Measurements from ENCODE around the gene LDLRAD4. TPM values are rescaled to one million over a fixed set of nuclear protein-coding genes. Genes with fewer than 3 reads are reported as not detected.
A peak's percentile ranks its signal among the peaks of the same experiment; 100 is the strongest.

The LDLRAD4 gene
- total RNA-seq, 1 donor = under 0.01 TPM

DNA sequence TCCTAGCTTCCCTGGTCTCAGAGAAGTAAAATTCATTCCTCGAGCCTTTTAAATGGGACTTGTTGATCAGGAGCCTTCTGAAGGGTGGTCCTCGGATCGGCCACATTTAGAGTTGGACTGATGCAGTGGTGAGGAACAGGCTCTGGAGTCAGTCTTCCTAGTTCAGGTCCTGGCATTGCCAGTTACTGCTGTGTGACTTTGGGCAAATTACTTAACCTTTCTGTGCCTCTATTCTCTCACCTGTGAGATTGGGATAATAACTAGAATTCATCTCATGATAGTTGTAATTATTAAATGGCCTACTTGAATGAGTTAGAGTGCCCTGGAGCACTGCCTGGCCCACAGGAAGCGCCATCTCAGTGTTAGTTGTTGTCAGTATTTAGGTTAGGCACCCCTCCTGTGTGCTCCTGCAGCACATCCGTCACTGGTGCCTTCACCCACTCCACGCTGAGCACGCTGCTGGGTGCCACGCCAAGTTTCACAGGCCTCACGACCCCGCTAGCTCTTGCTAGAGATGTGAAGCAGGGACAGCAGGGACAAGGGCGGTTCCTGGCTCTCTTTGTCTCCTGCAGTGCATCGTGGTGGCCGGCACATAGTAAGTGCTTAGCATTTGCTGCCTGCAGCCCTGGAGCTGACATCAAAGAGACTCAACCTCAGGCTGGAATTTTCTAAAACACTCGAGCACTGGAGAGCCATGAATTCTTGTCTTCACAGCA lies 384.9 kb downstream of the LDLRAD4 start:
- no peak overlapping the region for H2AFZ ChIP-seq (ENCODE audit: low read length)
- H3K79me2 ChIP-seq (ENCODE audit: insufficient read depth, low read length) = no peaks in the 10 kb centered on the region
- no peak overlapping the region for H3K4me3 ChIP-seq (ENCODE audit: insufficient read depth, low read length)
- H3K4me1 ChIP-seq (ENCODE audit: insufficient read depth, low read length) = no peaks in the 10 kb centered on the region
- TF ChIP-seq, protein P1, sequence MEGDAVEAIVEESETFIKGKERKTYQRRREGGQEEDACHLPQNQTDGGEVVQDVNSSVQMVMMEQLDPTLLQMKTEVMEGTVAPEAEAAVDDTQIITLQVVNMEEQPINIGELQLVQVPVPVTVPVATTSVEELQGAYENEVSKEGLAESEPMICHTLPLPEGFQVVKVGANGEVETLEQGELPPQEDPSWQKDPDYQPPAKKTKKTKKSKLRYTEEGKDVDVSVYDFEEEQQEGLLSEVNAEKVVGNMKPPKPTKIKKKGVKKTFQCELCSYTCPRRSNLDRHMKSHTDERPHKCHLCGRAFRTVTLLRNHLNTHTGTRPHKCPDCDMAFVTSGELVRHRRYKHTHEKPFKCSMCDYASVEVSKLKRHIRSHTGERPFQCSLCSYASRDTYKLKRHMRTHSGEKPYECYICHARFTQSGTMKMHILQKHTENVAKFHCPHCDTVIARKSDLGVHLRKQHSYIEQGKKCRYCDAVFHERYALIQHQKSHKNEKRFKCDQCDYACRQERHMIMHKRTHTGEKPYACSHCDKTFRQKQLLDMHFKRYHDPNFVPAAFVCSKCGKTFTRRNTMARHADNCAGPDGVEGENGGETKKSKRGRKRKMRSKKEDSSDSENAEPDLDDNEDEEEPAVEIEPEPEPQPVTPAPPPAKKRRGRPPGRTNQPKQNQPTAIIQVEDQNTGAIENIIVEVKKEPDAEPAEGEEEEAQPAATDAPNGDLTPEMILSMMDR (IDR thresholded peaks at IDR 0.05; ENCODE audit: extremely low read depth, low read depth, low read length) = no peak
- DNase-seq (ENCODE audit: insufficient read length, low spot score, missing footprints) = no peak
- no peaks in the 10 kb centered on the region for H4K20me1 ChIP-seq (ENCODE audit: insufficient read depth, low read length)
- H3K36me3 ChIP-seq (ENCODE audit: insufficient read depth, low read length) = no peaks in the 10 kb centered on the region
- no peak overlapping the region for H3K27ac ChIP-seq (ENCODE audit: low read depth, low read length)
- no peaks in the 10 kb centered on the region for H3K27me3 ChIP-seq (ENCODE audit: insufficient read depth, low read length)
- H3K4me2 ChIP-seq (ENCODE audit: insufficient read depth, low read length) = no peak overlapping the region
- H3K9me3 ChIP-seq (ENCODE audit: low read depth, low read length) = no peaks in the 10 kb centered on the region

DNA sequence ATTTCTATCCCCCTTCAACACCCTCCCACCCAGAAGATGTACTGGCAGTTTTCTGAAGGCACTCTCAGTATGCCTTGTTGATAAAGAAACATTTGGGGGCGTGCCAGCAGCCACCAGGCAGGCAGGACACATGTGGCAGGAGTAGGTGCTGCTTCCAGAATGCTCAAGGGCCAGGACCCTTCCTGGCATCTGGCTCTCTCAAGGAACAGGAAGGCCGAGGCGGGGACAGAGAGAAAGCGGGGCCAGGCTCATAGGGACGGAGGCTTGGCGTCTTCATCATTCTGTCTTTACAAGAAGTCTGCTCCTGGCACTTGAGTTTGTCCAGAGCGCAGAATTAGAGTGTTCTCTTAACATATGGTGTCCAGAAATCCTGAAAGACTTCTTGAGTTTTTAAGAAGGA lies 386.2 kb downstream of the LDLRAD4 start:
- TF ChIP-seq, protein P1 (IDR thresholded peaks at IDR 0.05; ENCODE audit: extremely low read depth, low read depth, low read length) = no peak
- H3K27me3 ChIP-seq (ENCODE audit: insufficient read depth, low read length) = no peaks in the 10 kb centered on the region
- no peaks in the 10 kb centered on the region for H4K20me1 ChIP-seq (ENCODE audit: insufficient read depth, low read length)
- H3K27ac ChIP-seq (ENCODE audit: low read depth, low read length) = no peak overlapping the region
- H3K79me2 ChIP-seq (ENCODE audit: insufficient read depth, low read length) = no peaks in the 10 kb centered on the region
- H3K4me3 ChIP-seq (ENCODE audit: insufficient read depth, low read length) = no peak overlapping the region
- H3K4me2 ChIP-seq (ENCODE audit: insufficient read depth, low read length) = no peak overlapping the region
- no peaks in the 10 kb centered on the region for H3K36me3 ChIP-seq (ENCODE audit: insufficient read depth, low read length)
- H3K4me1 ChIP-seq (ENCODE audit: insufficient read depth, low read length) = no peaks in the 10 kb centered on the region
- no peak for DNase-seq (ENCODE audit: insufficient read length, low spot score, missing footprints)
- H3K9me3 ChIP-seq (ENCODE audit: low read depth, low read length) = no peaks in the 10 kb centered on the region
- H2AFZ ChIP-seq (ENCODE audit: low read length) = no peak overlapping the region

DNA sequence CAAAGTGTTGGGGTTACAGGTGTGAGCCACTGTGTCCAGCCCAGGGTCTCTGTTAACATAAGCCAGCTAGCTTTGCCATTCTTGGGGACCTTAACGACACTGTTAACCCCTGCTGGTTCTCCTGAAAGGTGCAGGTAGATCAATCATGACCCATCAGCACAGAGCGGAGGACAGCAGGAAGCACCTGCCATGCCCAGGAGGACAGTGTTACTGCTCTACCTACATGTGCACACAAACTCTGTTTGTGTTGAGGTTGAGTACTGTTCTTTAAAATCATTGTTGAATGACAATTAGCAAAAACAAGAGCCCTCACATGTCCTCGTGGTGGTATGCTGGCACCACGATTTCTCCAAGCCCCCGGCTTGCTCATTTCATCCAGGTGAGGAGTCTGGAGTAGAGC lies 386.9 kb downstream of the LDLRAD4 start:
- peak; percentile 43 for DNase-seq (ENCODE audit: insufficient read length, low spot score, missing footprints)
- H2AFZ ChIP-seq (ENCODE audit: low read length) = no peak overlapping the region
- H3K4me2 ChIP-seq (ENCODE audit: insufficient read depth, low read length) = no peak overlapping the region
- H4K20me1 ChIP-seq (ENCODE audit: insufficient read depth, low read length) = no peaks in the 10 kb centered on the region
- no peaks in the 10 kb centered on the region for H3K36me3 ChIP-seq (ENCODE audit: insufficient read depth, low read length)
- H3K9me3 ChIP-seq (ENCODE audit: low read depth, low read length) = no peaks in the 10 kb centered on the region
- no peak overlapping the region for H3K4me3 ChIP-seq (ENCODE audit: insufficient read depth, low read length)
- H3K4me1 ChIP-seq (ENCODE audit: insufficient read depth, low read length) = no peaks in the 10 kb centered on the region
- no peaks in the 10 kb centered on the region for H3K79me2 ChIP-seq (ENCODE audit: insufficient read depth, low read length)
- H3K27ac ChIP-seq (ENCODE audit: low read depth, low read length) = no peak overlapping the region
- TF ChIP-seq, protein P1 (IDR thresholded peaks at IDR 0.05; ENCODE audit: extremely low read depth, low read depth, low read length) = no peak
- H3K27me3 ChIP-seq (ENCODE audit: insufficient read depth, low read length) = no peaks in the 10 kb centered on the region

DNA sequence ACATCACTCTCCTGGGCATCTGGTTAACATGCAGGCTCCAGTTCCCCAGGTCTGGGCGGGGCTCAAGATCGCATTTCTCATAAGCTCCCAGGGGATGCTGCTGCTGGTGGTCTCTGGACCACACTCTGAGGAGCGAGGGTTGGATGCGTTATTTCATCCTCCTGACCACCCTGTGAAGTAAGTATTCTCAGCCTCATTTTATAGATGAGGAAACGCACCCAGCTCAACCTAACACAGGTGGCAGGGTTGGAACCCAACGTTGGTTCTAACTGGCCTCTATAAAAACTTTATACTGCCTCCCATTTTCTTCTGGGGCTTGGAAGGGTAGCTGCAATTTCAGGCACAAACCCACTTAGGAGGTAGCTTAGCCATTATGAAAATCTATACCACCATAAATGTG lies 387.3 kb downstream of the LDLRAD4 start:
- H3K27me3 ChIP-seq (ENCODE audit: insufficient read depth, low read length) = no peaks in the 10 kb centered on the region
- no peak overlapping the region for H3K27ac ChIP-seq (ENCODE audit: low read depth, low read length)
- H3K9me3 ChIP-seq (ENCODE audit: low read depth, low read length) = no peaks in the 10 kb centered on the region
- H3K79me2 ChIP-seq (ENCODE audit: insufficient read depth, low read length) = no peaks in the 10 kb centered on the region
- no peaks in the 10 kb centered on the region for H4K20me1 ChIP-seq (ENCODE audit: insufficient read depth, low read length)
- DNase-seq (ENCODE audit: insufficient read length, low spot score, missing footprints) = no peak
- H3K4me3 ChIP-seq (ENCODE audit: insufficient read depth, low read length) = no peak overlapping the region
- no peaks in the 10 kb centered on the region for H3K36me3 ChIP-seq (ENCODE audit: insufficient read depth, low read length)
- TF ChIP-seq, protein P1 (IDR thresholded peaks at IDR 0.05; ENCODE audit: extremely low read depth, low read depth, low read length) = no peak
- H3K4me2 ChIP-seq (ENCODE audit: insufficient read depth, low read length) = no peak overlapping the region
- H2AFZ ChIP-seq (ENCODE audit: low read length) = no peak overlapping the region
- peaks cover 1% of the 10 kb centered on the region for H3K4me1 ChIP-seq (ENCODE audit: insufficient read depth, low read length)
